Lower lobe of right lung (tissue), 2 donors: ENCODE data around the gene GRHL1. TPM values are rescaled to one million over a fixed set of nuclear protein-coding genes. Genes with fewer than 3 reads are reported as not detected.

Experiments used
- ATAC-seq, 2 donors: fragments of 200-7000 bp; cut with Tn5 transposase; one replicate each; pipeline ENCODE4 v1.9.1; 2020 to 2022; ENCODE audit warnings: mild to moderate bottlenecking in 2 of 2, moderate library complexity in 2 of 2
- DNase-seq: peaks from one replicate; pipeline ENCODE4 v3.0.0-alpha.2; 2020
- H3K27ac ChIP-seq: fragments of 200-600 bp; one replicate; pipeline ENCODE4 v1.8.0; 2022
- H3K27me3 ChIP-seq: fragments of 200-600 bp; one replicate; pipeline ENCODE4 v1.8.0; 2022; ENCODE audit warnings: low read depth
- H3K36me3 ChIP-seq: fragments of 200-600 bp; one replicate; pipeline ENCODE4 v1.8.0; 2022; ENCODE audit warnings: mild to moderate bottlenecking
- H3K4me1 ChIP-seq: fragments of 200-600 bp; one replicate; pipeline ENCODE4 v1.8.0; 2022
- H3K4me3 ChIP-seq: fragments of 200-600 bp; one replicate; pipeline ENCODE4 v1.8.0; 2022; ENCODE audit warnings: mild to moderate bottlenecking
- H3K9me3 ChIP-seq: fragments of 200-600 bp; one replicate; pipeline ENCODE4 v1.8.0; 2022
- intact Hi-C: fragments of 100-400 bp; cut with DNase I; formaldehyde crosslinking; loops from one replicate; pipeline ENCODE4 v1.11.0; 2022
- total RNA-seq: library from RNA; stranded (reverse); fragmentation: NEBNext Ultra II Directional; extraction: Animal tissue kit (Norgen Biotek cat#: 25700); gene quantifications from one replicate; pipeline ENCODE4 v1.2.1, GENCODE V29; 2021
- TF ChIP-seq, protein P1 (sequence below): fragments of 200-600 bp; IDR thresholded peaks from one replicate; pipeline ENCODE4 v1.8.0; 2022; ENCODE audit warnings: antibody characterized with exemption, mild to moderate bottlenecking
- donor health status: DM: no; HTN: yes; CAD: no; lungs with severe emphysema.

The GRHL1 gene
- total RNA-seq, 1 donor from 2014 or later: 6.5 TPM

DNA sequence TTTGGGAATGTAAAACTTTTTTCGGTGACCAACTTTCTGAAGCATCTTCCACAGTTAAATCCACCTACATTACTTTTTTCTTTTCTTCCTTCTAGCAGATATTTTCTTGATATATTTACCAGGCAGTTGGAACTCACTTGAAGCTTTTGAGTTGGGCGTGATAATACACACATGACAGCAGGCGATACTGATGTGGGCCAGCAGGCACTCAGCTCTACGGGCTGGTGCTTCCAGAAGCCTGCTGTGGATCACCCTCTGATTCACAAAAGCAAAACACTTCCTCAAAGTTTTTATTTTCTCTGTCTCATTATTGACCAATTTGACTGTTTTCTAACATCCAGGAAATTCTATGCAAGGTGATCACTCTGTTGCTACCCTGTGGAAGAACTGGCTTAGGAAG lies 22.9 kb downstream of the GRHL1 start:
- DNase-seq (no peak), ATAC-seq (peak in 1 of 2 donors; percentile 54)
- no peak overlapping the region for H3K4me3 ChIP-seq
- no peaks in the 10 kb centered on the region for H3K27me3 ChIP-seq
- TF ChIP-seq, protein P1, sequence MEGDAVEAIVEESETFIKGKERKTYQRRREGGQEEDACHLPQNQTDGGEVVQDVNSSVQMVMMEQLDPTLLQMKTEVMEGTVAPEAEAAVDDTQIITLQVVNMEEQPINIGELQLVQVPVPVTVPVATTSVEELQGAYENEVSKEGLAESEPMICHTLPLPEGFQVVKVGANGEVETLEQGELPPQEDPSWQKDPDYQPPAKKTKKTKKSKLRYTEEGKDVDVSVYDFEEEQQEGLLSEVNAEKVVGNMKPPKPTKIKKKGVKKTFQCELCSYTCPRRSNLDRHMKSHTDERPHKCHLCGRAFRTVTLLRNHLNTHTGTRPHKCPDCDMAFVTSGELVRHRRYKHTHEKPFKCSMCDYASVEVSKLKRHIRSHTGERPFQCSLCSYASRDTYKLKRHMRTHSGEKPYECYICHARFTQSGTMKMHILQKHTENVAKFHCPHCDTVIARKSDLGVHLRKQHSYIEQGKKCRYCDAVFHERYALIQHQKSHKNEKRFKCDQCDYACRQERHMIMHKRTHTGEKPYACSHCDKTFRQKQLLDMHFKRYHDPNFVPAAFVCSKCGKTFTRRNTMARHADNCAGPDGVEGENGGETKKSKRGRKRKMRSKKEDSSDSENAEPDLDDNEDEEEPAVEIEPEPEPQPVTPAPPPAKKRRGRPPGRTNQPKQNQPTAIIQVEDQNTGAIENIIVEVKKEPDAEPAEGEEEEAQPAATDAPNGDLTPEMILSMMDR: no peak
- intact Hi-C loops: no loop called here
- H3K4me1 ChIP-seq: peaks cover 44% of the 10 kb centered on the region
- no peaks in the 10 kb centered on the region for H3K36me3 ChIP-seq
- H3K27ac ChIP-seq: no peak overlapping the region
- no peaks in the 10 kb centered on the region for H3K9me3 ChIP-seq

DNA sequence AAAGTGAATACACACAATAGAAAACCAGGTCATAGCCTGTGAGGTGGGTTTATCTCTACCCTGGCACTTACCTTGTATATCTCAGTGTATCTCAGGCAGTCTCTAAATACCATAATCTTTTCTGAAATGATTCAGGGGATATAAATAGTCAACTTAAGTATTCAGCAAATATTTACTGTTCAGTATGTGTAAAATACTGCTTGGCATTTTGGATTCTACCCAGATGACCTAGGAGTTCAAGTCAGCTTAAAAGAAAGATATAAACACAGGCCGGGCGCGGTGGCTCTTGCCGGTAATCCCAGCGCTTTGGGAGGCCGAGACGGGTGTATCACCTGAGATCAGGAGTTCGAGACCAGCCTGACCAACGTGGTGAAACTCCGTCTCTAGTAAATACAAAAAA lies 23.8 kb downstream of the GRHL1 start:
- ATAC-seq (peak; percentile 59 to 80), DNase-seq (peak; percentile 64)
- Histone ChIP-seq H3K27ac (no peak overlapping the region), H3K4me1 (peaks cover 41% of the 10 kb centered on the region), H3K27me3 (no peaks in the 10 kb centered on the region), H3K9me3 (no peaks in the 10 kb centered on the region), H3K4me3 (no peak overlapping the region), H3K36me3 (no peaks in the 10 kb centered on the region)
- intact Hi-C loops: no loop called here
- TF ChIP-seq, protein P1: no peak

DNA sequence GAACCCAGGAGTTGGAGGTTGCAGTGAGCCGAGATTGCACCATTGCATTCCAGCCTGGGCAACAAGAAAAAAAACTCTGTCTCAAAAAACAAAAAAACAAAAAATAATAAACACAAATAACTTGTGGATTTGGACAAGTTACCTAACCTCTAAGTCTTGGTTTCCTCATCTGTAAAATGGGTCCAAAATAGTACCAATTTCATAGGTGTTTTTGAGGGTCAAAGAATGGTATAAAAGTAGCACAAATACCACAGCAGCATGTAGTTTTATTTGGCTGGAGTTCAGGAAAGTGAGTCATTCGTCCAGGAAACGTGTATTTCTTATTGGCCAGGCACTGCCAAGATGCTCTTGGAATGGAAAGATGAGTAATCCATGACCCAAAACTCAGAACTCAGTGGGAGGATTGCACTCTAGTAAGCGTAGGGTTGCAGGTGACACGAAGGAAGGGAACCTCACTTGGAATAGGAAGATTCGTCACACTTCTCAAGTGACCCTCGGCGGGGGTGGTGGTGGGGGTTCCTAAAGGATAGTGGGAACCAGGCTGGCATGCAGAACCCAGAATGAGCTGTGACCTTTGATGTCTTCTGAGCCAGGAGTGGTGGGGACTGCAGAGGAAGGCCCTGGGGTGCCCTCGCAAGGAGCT lies 24.4 kb downstream of the GRHL1 start:
- ATAC-seq: peak in 1 of 2 donors; percentile 62
- Histone ChIP-seq H3K4me1 (peaks cover 36% of the 10 kb centered on the region), H3K36me3 (no peaks in the 10 kb centered on the region), H3K9me3 (no peaks in the 10 kb centered on the region), H3K27me3 (no peaks in the 10 kb centered on the region), H3K4me3 (no peak overlapping the region), H3K27ac (no peak overlapping the region)
- intact Hi-C loops: no loop called here
- TF ChIP-seq, protein P1: no peak
- DNase-seq: no peak

DNA sequence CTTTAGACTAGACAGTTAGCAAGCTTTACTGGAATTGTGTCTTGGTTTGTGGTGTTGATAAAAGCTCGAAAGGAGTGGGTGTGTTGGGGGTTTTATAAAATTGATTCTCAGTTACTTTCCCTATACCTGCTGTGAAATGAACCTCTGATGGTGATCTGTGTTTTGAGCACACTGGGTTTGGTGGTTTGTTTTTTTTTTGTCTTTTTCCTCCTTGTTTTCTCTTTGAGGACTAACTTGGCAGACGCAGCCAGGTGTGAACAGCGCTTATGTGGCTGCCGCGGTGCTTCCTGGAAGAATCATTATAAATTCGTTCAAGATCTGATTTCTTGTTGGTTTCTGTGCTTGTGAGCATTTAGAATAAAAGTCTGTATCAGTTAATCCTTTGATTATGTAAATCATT lies 28.5 kb downstream of the GRHL1 start:
- no peak for ATAC-seq
- Histone ChIP-seq H3K4me3 (no peak overlapping the region), H3K36me3 (no peaks in the 10 kb centered on the region), H3K27me3 (no peaks in the 10 kb centered on the region), H3K4me1 (peaks cover 36% of the 10 kb centered on the region), H3K27ac (no peak overlapping the region), H3K9me3 (no peaks in the 10 kb centered on the region)
- no peak for DNase-seq
- TF ChIP-seq, protein P1: no peak
- intact Hi-C loops: loop anchor here (10.0 kb wide), 1 partner anchor 65 kb away; the partner anchor contains the start of gene KLF11

DNA sequence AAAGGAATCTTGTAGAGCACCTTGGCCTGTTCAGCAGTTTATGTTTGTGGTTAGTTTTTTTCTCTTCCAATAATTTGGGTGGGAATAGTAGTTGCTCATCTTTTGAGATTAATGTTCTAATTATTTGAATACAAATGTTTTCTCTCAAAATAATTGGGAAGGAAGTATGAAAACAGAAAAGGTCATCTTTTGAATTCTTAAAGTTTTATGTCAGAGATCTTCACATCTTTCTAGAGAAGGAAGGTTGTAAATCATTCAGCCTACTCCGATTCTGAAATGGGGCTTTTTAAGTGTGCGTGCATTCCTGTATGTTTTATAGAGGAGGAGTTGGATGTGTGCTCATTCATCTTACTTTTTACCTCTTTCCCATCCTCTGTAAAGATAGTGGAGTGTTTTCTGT lies 29.0 kb downstream of the GRHL1 start:
- H3K9me3 ChIP-seq: no peaks in the 10 kb centered on the region
- intact Hi-C loops: loop anchor here (10.0 kb wide), 1 partner anchor 64 kb away; the partner anchor contains the start of gene KLF11
- no peaks in the 10 kb centered on the region for H3K27me3 ChIP-seq
- peaks cover 32% of the 10 kb centered on the region for H3K4me1 ChIP-seq
- TF ChIP-seq, protein P1: no peak
- no peak for DNase-seq
- no peak overlapping the region for H3K4me3 ChIP-seq
- no peak for ATAC-seq
- H3K27ac ChIP-seq: no peak overlapping the region
- no peaks in the 10 kb centered on the region for H3K36me3 ChIP-seq
